Uterus (tissue), 4 donors: Measurements from ENCODE around the gene ESYT1. TPM values are rescaled to one million over a fixed set of nuclear protein-coding genes. Genes with fewer than 3 reads are reported as not detected.

Experiments used
- DNase-seq, 2 donors: peaks; one replicate each; pipeline ENCODE4 v3.0.0-alpha.2; 2019 to 2020
- H3K27ac ChIP-seq, 2 donors: fragments of 200-600 bp; sonication (generic); 1 replicate in 1 of 2; 2 replicates in 1 of 2; pipeline ENCODE4 v1.5.1; 2016 to 2018
- H3K27me3 ChIP-seq, 2 donors: fragments of 200-600 bp; sonication (generic); one replicate each; pipeline ENCODE4 v1.5.1; 2018 to 2019; ENCODE audit warnings: control low read depth in 1 of 2
- H3K36me3 ChIP-seq, 2 donors: fragments of 200-600 bp; sonication (generic); one replicate each; pipeline ENCODE4 v1.5.1; 2019; ENCODE audit warnings: control low read depth in 1 of 2
- H3K4me1 ChIP-seq, 2 donors: fragments of 200-600 bp; sonication (generic); one replicate each; pipeline ENCODE4 v1.5.1; 2018 to 2019; ENCODE audit warnings: control low read depth in 1 of 2
- H3K4me3 ChIP-seq, 2 donors: fragments of 200-600 bp; sonication (generic); 1 replicate in 1 of 2; 2 replicates in 1 of 2; pipeline ENCODE4 v1.5.1; 2018 to 2019; ENCODE audit warnings: mild to moderate bottlenecking in 1 of 2
- H3K9me3 ChIP-seq, 2 donors: fragments of 200-600 bp; sonication (generic); one replicate each; pipeline ENCODE4 v1.5.1; 2019; ENCODE audit warnings: control low read depth in 1 of 2
- CTCF ChIP-seq, 4 experiments: fragments of 200-600 bp in 2 of 4; fragments of 450-650 bp in 2 of 4; sonication (generic) in 2 of 4; IDR thresholded peaks; one replicate each; pipeline ENCODE4 v1.5.1; 2016 to 2019; ENCODE audit warnings: antibody characterized with exemption in 4 of 4, mild to moderate bottlenecking in 2 of 4, moderate library complexity in 1 of 4
- POLR2A ChIP-seq, 2 donors: fragments of 450-650 bp; IDR thresholded peaks; one replicate each; pipeline ENCODE4 v1.6.1; 2016; ENCODE audit warnings: antibody characterized with exemption in 2 of 2, mild to moderate bottlenecking in 1 of 2, moderate library complexity in 1 of 2
- intact Hi-C: fragments of 100-400 bp; cut with DNase I; formaldehyde crosslinking; loops from one replicate; pipeline ENCODE4 v1.15.1; 2023; ENCODE audit warnings: low total_unique reads
- total RNA-seq, 4 donors: library from RNA; depleted of rRNA in 3 of 4; stranded (reverse); fragments of >200 nt in 3 of 4; gene quantifications; one replicate each; pipeline versions ENCODE4 v1.1.0 to v1.2.4, GENCODE V29; 2014 to 2023
- donor health status: DM: yes; HTN: yes; CAD: no.

Gene ESYT1
- total RNA-seq, 4 donors from 2014 or later, result 98.4 to 203 (median 134) TPM

DNA sequence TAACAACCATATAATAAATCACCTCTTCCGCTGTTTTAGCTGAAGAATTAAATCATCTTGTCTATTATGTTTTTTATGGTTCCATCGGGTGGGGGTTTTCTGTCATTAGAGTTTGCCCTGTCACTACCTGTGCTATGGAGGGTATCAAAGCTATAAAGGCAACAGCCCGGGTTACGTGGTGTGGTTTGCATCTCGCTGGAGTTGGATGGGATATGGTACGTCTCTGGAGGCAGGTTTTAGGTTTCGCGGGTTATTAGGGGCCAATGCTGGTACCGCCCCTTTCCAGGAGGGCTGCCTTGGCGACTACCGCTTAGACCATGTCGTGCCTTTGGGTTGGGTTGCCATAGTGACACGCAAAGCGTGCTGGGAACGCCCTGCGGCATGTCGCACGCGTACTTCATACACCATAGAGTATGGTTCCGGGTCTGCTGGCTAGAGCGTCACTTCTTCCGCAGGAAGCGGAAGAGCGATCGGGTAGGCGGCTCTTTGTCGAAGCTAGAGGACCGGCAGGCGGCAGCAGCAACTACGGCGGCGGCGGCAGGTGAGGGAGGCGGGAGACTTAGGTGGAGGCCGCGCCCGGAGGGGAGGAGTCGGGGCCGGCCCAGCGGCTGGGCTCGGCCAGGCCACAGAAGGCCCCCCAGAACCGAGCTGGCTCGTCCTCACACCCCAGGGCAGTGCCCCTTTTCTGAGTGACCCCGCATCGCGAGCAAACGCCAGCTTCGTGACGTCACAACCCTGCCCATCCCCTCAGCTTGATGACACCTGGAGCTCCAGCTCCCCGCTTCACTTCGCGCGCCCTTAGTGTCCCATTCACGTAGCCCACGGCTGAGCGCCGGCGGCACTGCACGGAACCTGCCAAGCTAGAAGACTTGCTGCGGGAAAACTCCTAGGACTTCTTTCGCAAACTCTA is 10.0 kb upstream of the ESYT1 start, which contains the start of gene ZC3H10:
TSS of gene ZC3H10 (plus strand) at position 489 of the 910 bp plus-strand sequence. CDS start 2,297 bp downstream, outside the sequence.
- peaks cover 5 to 14% of the 10 kb centered on the region in 2 donors for H3K4me1 ChIP-seq
- H3K36me3 ChIP-seq, result no peaks in the 10 kb centered on the region
- TF ChIP-seq CTCF (IDR thresholded peaks at IDR 0.05), result peak; percentile 48 to 77 (median 64)
- peak; percentile 95 for TF ChIP-seq POLR2A (IDR thresholded peaks at IDR 0.05)
- DNase-seq, result peak; percentile 97 to 99
- H3K9me3 ChIP-seq, result no peaks in the 10 kb centered on the region
- H3K27ac ChIP-seq, result peak within 1 kb of the TSS; percentile 98
- no peaks in the 10 kb centered on the region for H3K27me3 ChIP-seq
- intact Hi-C loops, result loop anchor here (5.0 kb wide), 1 partner anchor 104 kb away; the partner anchor contains the start of genes NABP2 and RNF41
- peak within 1 kb of the TSS; percentile 89 to 91 for H3K4me3 ChIP-seq

- intact Hi-C loops, result loop anchor here (5.0 kb wide), 1 partner anchor 103 kb away; the partner anchor contains the start of genes NABP2 and RNF41
- no peak for TF ChIP-seq POLR2A (IDR thresholded peaks at IDR 0.05)
- TF ChIP-seq CTCF (IDR thresholded peaks at IDR 0.05), result no peak
Measured at GRCh38 chr12:56118688-56119357, 9.2 kb upstream of the ESYT1 start.

GRCh38 chr12:56119361-56119796 is 8.7 kb upstream of the ESYT1 start:
- TF ChIP-seq CTCF (IDR thresholded peaks at IDR 0.05) (peak; percentile 72 to 94 (median 88)), POLR2A (IDR thresholded peaks at IDR 0.05) (no peak)
- peak overlapping the region; percentile 98 for H3K27ac ChIP-seq

More at GRCh38 chr12:56118688-56119357, 9.2 kb upstream of the ESYT1 start:
- Histone ChIP-seq H3K36me3 (no peaks in the 10 kb centered on the region), H3K4me3 (peak overlapping the region; percentile 89 to 91), H3K27me3 (no peaks in the 10 kb centered on the region), H3K27ac (peak overlapping the region; percentile 98), H3K9me3 (no peaks in the 10 kb centered on the region), H3K4me1 (peaks cover 5 to 14% of the 10 kb centered on the region in 2 donors)
- no peak for DNase-seq

DNA sequence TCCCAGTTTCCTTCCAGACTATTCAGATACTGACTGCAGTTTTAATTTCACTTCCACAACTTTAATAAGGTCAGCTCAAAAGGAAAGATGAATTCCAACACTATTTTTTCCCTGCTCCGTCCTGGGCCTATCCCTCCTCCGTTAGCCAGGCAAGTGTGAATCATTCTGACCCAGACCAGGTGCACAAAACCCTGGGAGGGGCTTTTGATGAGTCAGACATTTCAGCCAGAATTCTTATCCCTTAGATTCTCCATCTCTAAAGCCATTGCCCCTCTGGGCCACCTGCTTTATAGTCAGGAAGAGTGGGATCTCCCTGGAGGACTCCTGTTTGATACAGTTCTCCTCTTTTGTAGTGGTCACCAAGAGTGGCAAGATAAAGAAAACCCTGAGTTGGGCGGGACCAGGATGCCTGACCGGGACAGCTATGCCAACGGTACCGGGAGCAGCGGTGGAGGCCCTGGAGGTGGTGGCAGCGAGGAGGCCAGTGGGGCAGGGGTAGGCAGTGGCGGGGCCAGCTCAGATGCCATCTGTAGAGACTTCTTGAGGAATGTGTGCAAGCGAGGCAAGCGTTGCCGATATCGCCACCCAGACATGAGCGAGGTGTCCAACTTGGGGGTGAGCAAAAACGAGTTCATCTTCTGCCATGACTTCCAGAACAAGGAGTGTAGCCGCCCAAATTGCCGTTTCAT is 7.8 kb upstream of the ESYT1 start:
- Histone ChIP-seq H3K27me3 (no peaks in the 10 kb centered on the region), H3K4me1 (peaks cover 5 to 14% of the 10 kb centered on the region in 2 donors), H3K36me3 (no peaks in the 10 kb centered on the region), H3K9me3 (no peaks in the 10 kb centered on the region), H3K27ac (peak overlapping the region; percentile 98), H3K4me3 (no peak overlapping the region)
- TF ChIP-seq CTCF (IDR thresholded peaks at IDR 0.05) (no peak), POLR2A (IDR thresholded peaks at IDR 0.05) (no peak)
- intact Hi-C loops, result no loop called here
- DNase-seq, result no peak

More at GRCh38 chr12:56119361-56119796, 8.7 kb upstream of the ESYT1 start:
- Histone ChIP-seq H3K9me3 (no peaks in the 10 kb centered on the region), H3K4me3 (peak overlapping the region in 1 of 2 donors; percentile 91), H3K27me3 (no peaks in the 10 kb centered on the region), H3K36me3 (no peaks in the 10 kb centered on the region), H3K4me1 (peaks cover 5 to 14% of the 10 kb centered on the region in 2 donors)
- intact Hi-C loops, result loop anchor here (5.0 kb wide), 1 partner anchor 103 kb away; the partner anchor contains the start of genes NABP2 and RNF41
- peak; percentile 79 to 85 for DNase-seq
